T-cell (primary cell): ENCODE results near the gene FBXO40. TPM values are rescaled to one million over a fixed set of nuclear protein-coding genes. Genes with fewer than 3 reads are reported as not detected.

Experiments
- total RNA-seq, 35 experiments: library from RNA in 6 of 35; stranded (reverse) in 6 of 35; fragments of 120-200 nt in 1 of 35; gene quantifications; one replicate each; pipeline versions ENCODE4 v1.2.1 to v1.2.4 and lab custom pipeline; 2013 to 2026

Gene FBXO40
- total RNA-seq, 5 donors from 2014 or later (not counting 1 experiment from before 2014, with no cell fraction given), result not detected

Other genes with a start within 250 kb of the FBXO40 start
- gene POLQ, start 47.4 kb upstream of the FBXO40 start, total RNA-seq, result 1 to 10 TPM in 1 of 5 donors, under 1 TPM in 4; 0.23 to 1.1 (median 0.47) TPM
- not detected for gene ARGFX, start 25.4 kb upstream of the FBXO40 start, total RNA-seq
- 100 to 1,000 TPM; 280 to 329 (median 321) TPM for gene HCLS1, start 67.5 kb downstream of the FBXO40 start, total RNA-seq
- gene GOLGB1, start 156.4 kb downstream of the FBXO40 start, total RNA-seq, result 10 to 100 TPM; 33.5 to 47.0 (median 40.1) TPM
- gene IQCB1, start 241.7 kb downstream of the FBXO40 start, total RNA-seq, result 10 to 100 TPM; 24.9 to 44.5 (median 25.9) TPM
- gene EAF2, start 241.8 kb downstream of the FBXO40 start, total RNA-seq, result 1 to 10 TPM; 4.4 to 9.2 (median 5.4) TPM